ENCODE measurements around the gene CUL1. TPM values are rescaled to one million over a fixed set of nuclear protein-coding genes. Genes with fewer than 3 reads are reported as not detected.

CUL1 gene
- total RNA-seq, 1 experiment from 2014 or later, result 72.3 TPM

- H4K20me1 ChIP-seq (ENCODE audit: control insufficient read depth, insufficient read depth, insufficient read length), result no peaks in the 10 kb centered on the region
- no peak overlapping the region for H2AFZ ChIP-seq (ENCODE audit: low read length)
- no peak overlapping the region for H4K5ac ChIP-seq (ENCODE audit: insufficient read length, low read depth, low read length)
- H3K27me3 ChIP-seq (ENCODE audit: insufficient read depth, low read length), result no peaks in the 10 kb centered on the region
- peaks cover 34% of the 10 kb centered on the region; the same call in 1 of the 2 replicates for H3K79me2 ChIP-seq (ENCODE audit: insufficient read depth, low read length)
- no peak overlapping the region for H2BK20ac ChIP-seq (ENCODE audit: low read depth, low read length, poor library complexity, severe bottlenecking)
- Mint-ChIP-seq H3K4me3 (no peak overlapping the region), H3K27ac (peak overlapping the region in 1 of 3 experiments; percentile 75; a peak in 1 of 7 replicates), H3K9me3 (no peaks in the 10 kb centered on the region), H3K4me1 (peaks cover 51 to 55% of the 10 kb centered on the region in 2 experiments), H3K36me3 (ENCODE audit: insufficient read depth in 1 of 3, low read depth in 3 of 3) (peaks cover 0 to 5% (median 0%) of the 10 kb centered on the region in 3 experiments; a peak in 1 of 7 replicates), H3K27me3 (ENCODE audit: low read depth) (no peaks in the 10 kb centered on the region)
- no peak overlapping the region for H3K56ac ChIP-seq (ENCODE audit: insufficient read length, low read depth, low read length)
- WGBS (ENCODE audit: extremely low coverage, insufficient read length, low lambda C conversion rate), result no CpG with 5 or more reads among the region's 5 CpGs
- H3K14ac ChIP-seq (ENCODE audit: insufficient read depth, low read length), result no peak overlapping the region
- H3K9ac ChIP-seq (ENCODE audit: extremely low read depth, insufficient read length, low read length), result no peak overlapping the region
- no peak overlapping the region for H3K4me2 ChIP-seq (ENCODE audit: insufficient read depth, insufficient read length, low read length)
- H2BK120ac ChIP-seq (ENCODE audit: low read depth, low read length, poor library complexity, severe bottlenecking), result no peak overlapping the region
- H2BK15ac ChIP-seq (ENCODE audit: low read depth, low read length), result no peak overlapping the region
- H3T11ph ChIP-seq (ENCODE audit: low read length), result no peak overlapping the region
- peaks cover 13% of the 10 kb centered on the region for H3K4me1 ChIP-seq (ENCODE audit: insufficient read depth, low read length)
- no peak overlapping the region for H4K91ac ChIP-seq (ENCODE audit: insufficient read length, low read depth, low read length)
- H2BK12ac ChIP-seq (ENCODE audit: insufficient read length, low read depth, low read length), result no peak overlapping the region
- no peak overlapping the region for H2BK5ac ChIP-seq (ENCODE audit: insufficient read length, low read length)
- H3K27ac ChIP-seq (ENCODE audit: insufficient read length, low read depth, low read length), result no peak overlapping the region
- H3K23ac ChIP-seq (ENCODE audit: insufficient read length, low read depth, low read length), result no peak overlapping the region
- H3K18ac ChIP-seq (ENCODE audit: insufficient read length, low read depth, low read length), result no peak overlapping the region
- H3K4ac ChIP-seq (ENCODE audit: low read depth, low read length), result no peak overlapping the region
- no peaks in the 10 kb centered on the region for H3K9me3 ChIP-seq (ENCODE audit: control insufficient read depth, low read depth, low read length)
- no peaks in the 10 kb centered on the region for H3K23me2 ChIP-seq (ENCODE audit: insufficient read length, low read depth, low read length, poor library complexity, severe bottlenecking)
- no peak overlapping the region for H2AK5ac ChIP-seq (ENCODE audit: insufficient read length, low read length)
- H3K79me1 ChIP-seq (ENCODE audit: insufficient read depth, low read depth, low read length, poor library complexity, severe bottlenecking), result no peaks in the 10 kb centered on the region
- DNase-seq, result no peak
- no peak overlapping the region for H4K8ac ChIP-seq (replicated peaks; ENCODE audit: insufficient read length, low read depth, low read length)
- no peak for TF ChIP-seq CTCF (conservative IDR thresholded peaks at IDR 0.05)
Measured at GRCh38 chr7:148850564-148850963, 151.9 kb downstream of the CUL1 start.

Other genes starting within 250 kb of the CUL1 start
- not detected in 2 replicates for gene C7orf33, start 108.1 kb upstream of the CUL1 start, total RNA-seq (2021)
- 39.4 and 41.3 TPM in 2 replicates for gene EZH2, start 185.4 kb downstream of the CUL1 start, total RNA-seq (2021)